ENCODE data around the gene NAALADL2. TPM values are rescaled to one million over a fixed set of nuclear protein-coding genes. Genes with fewer than 3 reads are reported as not detected.

NAALADL2 gene
- polyA plus RNA-seq, 1 donor, result 6.5 TPM

GRCh38 chr3:175741951-175742350 lies 882.8 kb downstream of the NAALADL2 start:
- H3K4me3 ChIP-seq (ENCODE audit: low read length), result no peak overlapping the region
- no peak for DNase-seq
- H3K27me3 ChIP-seq (ENCODE audit: control insufficient read depth, insufficient read depth, low read length), result no peaks in the 10 kb centered on the region
- no peaks in the 10 kb centered on the region for H3K4me1 ChIP-seq (ENCODE audit: control insufficient read depth, insufficient read depth, low read length)
- H3K9me3 ChIP-seq (ENCODE audit: control insufficient read depth, low read depth, low read length), result no peaks in the 10 kb centered on the region
- no peaks in the 10 kb centered on the region for H3K36me3 ChIP-seq (ENCODE audit: control insufficient read depth, insufficient read depth, low read length)
- no CpG with 5 or more reads among the region's 4 CpGs for WGBS (ENCODE audit: insufficient coverage, low lambda C conversion rate)
- no peak overlapping the region for H3K27ac ChIP-seq (ENCODE audit: low read length)

GRCh38 chr3:175743733-175744400 lies 884.7 kb downstream of the NAALADL2 start:
- 100% methylated on average over 1 of the region's 5 CpGs for WGBS (ENCODE audit: insufficient coverage, low lambda C conversion rate)
- H3K4me3 ChIP-seq (ENCODE audit: low read length), result no peak overlapping the region
- H3K36me3 ChIP-seq (ENCODE audit: control insufficient read depth, insufficient read depth, low read length), result no peaks in the 10 kb centered on the region
- H3K4me1 ChIP-seq (ENCODE audit: control insufficient read depth, insufficient read depth, low read length), result no peaks in the 10 kb centered on the region
- DNase-seq, result no peak
- H3K27me3 ChIP-seq (ENCODE audit: control insufficient read depth, insufficient read depth, low read length), result no peaks in the 10 kb centered on the region
- H3K9me3 ChIP-seq (ENCODE audit: control insufficient read depth, low read depth, low read length), result no peaks in the 10 kb centered on the region
- no peak overlapping the region for H3K27ac ChIP-seq (ENCODE audit: low read length)

- no peak for DNase-seq
- no peak overlapping the region for H3K4me3 ChIP-seq (ENCODE audit: low read length)
- H3K4me1 ChIP-seq (ENCODE audit: control insufficient read depth, insufficient read depth, low read length), result no peaks in the 10 kb centered on the region
- H3K36me3 ChIP-seq (ENCODE audit: control insufficient read depth, insufficient read depth, low read length), result no peaks in the 10 kb centered on the region
- no peaks in the 10 kb centered on the region for H3K27me3 ChIP-seq (ENCODE audit: control insufficient read depth, insufficient read depth, low read length)
- WGBS (ENCODE audit: insufficient coverage, low lambda C conversion rate), result 100% methylated on average over 1 of the region's 2 CpGs
- H3K27ac ChIP-seq (ENCODE audit: low read length), result no peak overlapping the region
- H3K9me3 ChIP-seq (ENCODE audit: control insufficient read depth, low read depth, low read length), result no peaks in the 10 kb centered on the region
Measured at GRCh38 chr3:175746308-175746707, 887.2 kb downstream of the NAALADL2 start.

- DNase-seq, result no peak
- no peaks in the 10 kb centered on the region for H3K4me1 ChIP-seq (ENCODE audit: control insufficient read depth, insufficient read depth, low read length)
- no peaks in the 10 kb centered on the region for H3K36me3 ChIP-seq (ENCODE audit: control insufficient read depth, insufficient read depth, low read length)
- H3K9me3 ChIP-seq (ENCODE audit: control insufficient read depth, low read depth, low read length), result no peaks in the 10 kb centered on the region
- WGBS (ENCODE audit: insufficient coverage, low lambda C conversion rate), result 95% methylated on average over 3 of the region's 3 CpGs
- no peak overlapping the region for H3K4me3 ChIP-seq (ENCODE audit: low read length)
- no peak overlapping the region for H3K27ac ChIP-seq (ENCODE audit: low read length)
- H3K27me3 ChIP-seq (ENCODE audit: control insufficient read depth, insufficient read depth, low read length), result no peaks in the 10 kb centered on the region
Measured at GRCh38 chr3:175748087-175748730, 889.1 kb downstream of the NAALADL2 start.

GRCh38 chr3:175749981-175750380 lies 890.8 kb downstream of the NAALADL2 start:
- no peak overlapping the region for H3K4me3 ChIP-seq (ENCODE audit: low read length)
- no peak overlapping the region for H3K27ac ChIP-seq (ENCODE audit: low read length)
- no peaks in the 10 kb centered on the region for H3K27me3 ChIP-seq (ENCODE audit: control insufficient read depth, insufficient read depth, low read length)
- WGBS (ENCODE audit: insufficient coverage, low lambda C conversion rate), result no CpG with 5 or more reads among the region's 2 CpGs
- no peaks in the 10 kb centered on the region for H3K4me1 ChIP-seq (ENCODE audit: control insufficient read depth, insufficient read depth, low read length)
- H3K9me3 ChIP-seq (ENCODE audit: control insufficient read depth, low read depth, low read length), result no peaks in the 10 kb centered on the region
- no peak for DNase-seq
- no peaks in the 10 kb centered on the region for H3K36me3 ChIP-seq (ENCODE audit: control insufficient read depth, insufficient read depth, low read length)

GRCh38 chr3:175751089-175751488 lies 892.0 kb downstream of the NAALADL2 start:
- H3K27ac ChIP-seq (ENCODE audit: low read length), result no peak overlapping the region
- H3K27me3 ChIP-seq (ENCODE audit: control insufficient read depth, insufficient read depth, low read length), result no peaks in the 10 kb centered on the region
- H3K4me3 ChIP-seq (ENCODE audit: low read length), result no peak overlapping the region
- WGBS (ENCODE audit: insufficient coverage, low lambda C conversion rate), result 100% methylated on average over 2 of the region's 2 CpGs
- H3K36me3 ChIP-seq (ENCODE audit: control insufficient read depth, insufficient read depth, low read length), result no peaks in the 10 kb centered on the region
- no peak for DNase-seq
- no peaks in the 10 kb centered on the region for H3K4me1 ChIP-seq (ENCODE audit: control insufficient read depth, insufficient read depth, low read length)
- H3K9me3 ChIP-seq (ENCODE audit: control insufficient read depth, low read depth, low read length), result no peaks in the 10 kb centered on the region

GRCh38 chr3:175763948-175764347 lies 904.8 kb downstream of the NAALADL2 start:
- no peak overlapping the region for H3K27ac ChIP-seq (ENCODE audit: low read length)

GRCh38 chr3:175764722-175765121 lies 905.6 kb downstream of the NAALADL2 start:
- Histone ChIP-seq H3K36me3 (ENCODE audit: control insufficient read depth, insufficient read depth, low read length) (no peaks in the 10 kb centered on the region), H3K4me3 (ENCODE audit: low read length) (no peak overlapping the region), H3K27me3 (ENCODE audit: control insufficient read depth, insufficient read depth, low read length) (no peaks in the 10 kb centered on the region), H3K4me1 (ENCODE audit: control insufficient read depth, insufficient read depth, low read length) (no peaks in the 10 kb centered on the region), H3K9me3 (ENCODE audit: control insufficient read depth, low read depth, low read length) (no peaks in the 10 kb centered on the region), H3K27ac (ENCODE audit: low read length) (no peak overlapping the region)
- WGBS (ENCODE audit: insufficient coverage, low lambda C conversion rate), result 100% methylated on average over 1 of the region's 2 CpGs
- no peak for DNase-seq

More at GRCh38 chr3:175763948-175764347, 904.8 kb downstream of the NAALADL2 start:
- Histone ChIP-seq H3K4me1 (ENCODE audit: control insufficient read depth, insufficient read depth, low read length) (no peaks in the 10 kb centered on the region), H3K27me3 (ENCODE audit: control insufficient read depth, insufficient read depth, low read length) (no peaks in the 10 kb centered on the region), H3K9me3 (ENCODE audit: control insufficient read depth, low read depth, low read length) (no peaks in the 10 kb centered on the region), H3K36me3 (ENCODE audit: control insufficient read depth, insufficient read depth, low read length) (no peaks in the 10 kb centered on the region), H3K4me3 (ENCODE audit: low read length) (no peak overlapping the region)
- DNase-seq, result no peak

GRCh38 chr3:175770426-175770825 lies 911.3 kb downstream of the NAALADL2 start:
- DNase-seq, result no peak
- no peak overlapping the region for H3K27ac ChIP-seq (ENCODE audit: low read length)
- no peaks in the 10 kb centered on the region for H3K4me1 ChIP-seq (ENCODE audit: control insufficient read depth, insufficient read depth, low read length)
- H3K36me3 ChIP-seq (ENCODE audit: control insufficient read depth, insufficient read depth, low read length), result no peaks in the 10 kb centered on the region
- H3K9me3 ChIP-seq (ENCODE audit: control insufficient read depth, low read depth, low read length), result no peaks in the 10 kb centered on the region
- no peak overlapping the region for H3K4me3 ChIP-seq (ENCODE audit: low read length)
- no peaks in the 10 kb centered on the region for H3K27me3 ChIP-seq (ENCODE audit: control insufficient read depth, insufficient read depth, low read length)

- WGBS (ENCODE audit: insufficient coverage, low lambda C conversion rate), result 40% methylated on average over 1 of the region's 3 CpGs
- Histone ChIP-seq H3K27ac (ENCODE audit: low read length) (no peak overlapping the region), H3K9me3 (ENCODE audit: control insufficient read depth, low read depth, low read length) (no peaks in the 10 kb centered on the region), H3K4me1 (ENCODE audit: control insufficient read depth, insufficient read depth, low read length) (peaks cover 3% of the 10 kb centered on the region), H3K36me3 (ENCODE audit: control insufficient read depth, insufficient read depth, low read length) (no peaks in the 10 kb centered on the region), H3K4me3 (ENCODE audit: low read length) (no peak overlapping the region), H3K27me3 (ENCODE audit: control insufficient read depth, insufficient read depth, low read length) (no peaks in the 10 kb centered on the region)
- DNase-seq, result peak in 1 of 2 donors; percentile 8
Measured at GRCh38 chr3:175777495-175777894, 918.4 kb downstream of the NAALADL2 start.

- Histone ChIP-seq H3K27ac (ENCODE audit: low read length) (no peak overlapping the region), H3K36me3 (ENCODE audit: control insufficient read depth, insufficient read depth, low read length) (no peaks in the 10 kb centered on the region), H3K4me3 (ENCODE audit: low read length) (no peak overlapping the region), H3K9me3 (ENCODE audit: control insufficient read depth, low read depth, low read length) (no peaks in the 10 kb centered on the region), H3K4me1 (ENCODE audit: control insufficient read depth, insufficient read depth, low read length) (peaks cover 3% of the 10 kb centered on the region), H3K27me3 (ENCODE audit: control insufficient read depth, insufficient read depth, low read length) (no peaks in the 10 kb centered on the region)
- no peak for DNase-seq
- 87% methylated on average over 3 of the region's 3 CpGs for WGBS (ENCODE audit: insufficient coverage, low lambda C conversion rate)
Measured at GRCh38 chr3:175777965-175778364, 918.8 kb downstream of the NAALADL2 start.

Data from large intestine (tissue), 3 donors.